Mesenchymal stem cell (in vitro differentiated cells and primary cell): ENCODE measurements around the gene TIAM2.

Experiments
- DNase-seq: peaks from one replicate; pipeline ENCODE4 v3.0.0-alpha.2; 2013
- H2AFZ ChIP-seq: one replicate; pipeline ENCODE4 v1.6.1; 2013; ENCODE audit warnings: low read depth, mild to moderate bottlenecking, control low read depth, inconsistent platforms, low read length, moderate library complexity
- H2AK5ac ChIP-seq: 2 replicates; pipeline ENCODE4 v1.6.1; 2013; ENCODE audit warnings: low read length, moderate library complexity, mild to moderate bottlenecking, inconsistent platforms; ENCODE audit not compliant: severe bottlenecking
- H2BK120ac ChIP-seq: one replicate; pipeline ENCODE4 v1.6.1; 2013; ENCODE audit warnings: low read depth, mild to moderate bottlenecking, inconsistent platforms, low read length, moderate library complexity
- H2BK12ac ChIP-seq, 2 experiments: one replicate each; pipeline ENCODE4 v1.6.1; 2013; ENCODE audit warnings: inconsistent platforms in 2 of 2, low read length in 2 of 2, mild to moderate bottlenecking in 2 of 2, moderate library complexity in 2 of 2, control low read depth in 1 of 2
- H2BK15ac ChIP-seq: one replicate; pipeline ENCODE4 v1.6.1; 2013; ENCODE audit warnings: mild to moderate bottlenecking, low read depth, inconsistent platforms; ENCODE audit not compliant: poor library complexity, severe bottlenecking
- H2BK5ac ChIP-seq: 2 replicates; pipeline ENCODE4 v1.6.1; 2013; ENCODE audit warnings: low read depth, mild to moderate bottlenecking, low read length, control low read depth, inconsistent platforms; ENCODE audit not compliant: poor library complexity, severe bottlenecking
- H3K14ac ChIP-seq, 2 experiments: one replicate each; pipeline ENCODE4 v1.6.1; 2013; ENCODE audit warnings: inconsistent platforms in 2 of 2, low read length in 2 of 2, control low read depth in 1 of 2, mild to moderate bottlenecking in 1 of 2, moderate library complexity in 1 of 2
- H3K18ac ChIP-seq, 2 experiments: one replicate each; pipeline ENCODE4 v1.6.1; 2013; ENCODE audit warnings: inconsistent platforms in 2 of 2, low read length in 2 of 2, control low read depth in 1 of 2, low read depth in 1 of 2, mild to moderate bottlenecking in 1 of 2
- H3K23ac ChIP-seq, 2 experiments: one replicate each; pipeline ENCODE4 v1.6.1; 2013; ENCODE audit warnings: inconsistent platforms in 2 of 2, low read length in 2 of 2, mild to moderate bottlenecking in 2 of 2, moderate library complexity in 2 of 2, control low read depth in 1 of 2
- H3K27ac ChIP-seq: 2 replicates; pipeline ENCODE4 v1.5.1; 2013; ENCODE audit warnings: mild to moderate bottlenecking, moderate library complexity, low read length, control low read depth, inconsistent platforms; ENCODE audit not compliant: poor library complexity, severe bottlenecking
- H3K27me3 ChIP-seq, 2 experiments: 2 replicates each; pipeline versions ENCODE4 v1.6.1 to v1.7.0; 2013; ENCODE audit warnings: low read length in 2 of 2, mild to moderate bottlenecking in 2 of 2, moderate library complexity in 2 of 2, control low read depth in 1 of 2, inconsistent platforms in 1 of 2; ENCODE audit not compliant: control insufficient read depth in 1 of 2, insufficient read depth in 1 of 2
- H3K36me3 ChIP-seq, 2 experiments: 2 replicates each; pipeline versions ENCODE4 v1.6.1 to v1.7.0; 2013; ENCODE audit warnings: low read length in 2 of 2, control low read depth in 1 of 2, inconsistent platforms in 1 of 2, low read depth in 1 of 2, mild to moderate bottlenecking in 1 of 2; ENCODE audit not compliant: insufficient read depth in 2 of 2, control insufficient read depth in 1 of 2
- H3K4ac ChIP-seq, 2 experiments: one replicate each; pipeline ENCODE4 v1.6.1; 2013; ENCODE audit warnings: inconsistent platforms in 2 of 2, low read length in 2 of 2, mild to moderate bottlenecking in 2 of 2, moderate library complexity in 2 of 2, control low read depth in 1 of 2, low read depth in 1 of 2
- H3K4me1 ChIP-seq: 2 replicates; pipeline ENCODE4 v1.6.1; 2013; ENCODE audit warnings: low read depth, low read length, control low read depth; ENCODE audit not compliant: control insufficient read depth, insufficient read depth
- H3K4me2 ChIP-seq: 2 replicates; pipeline ENCODE4 v1.6.1; 2013; ENCODE audit warnings: low read length, mild to moderate bottlenecking, inconsistent platforms; ENCODE audit not compliant: poor library complexity, severe bottlenecking
- H3K4me3 ChIP-seq, 2 experiments: 2 replicates each; pipeline versions ENCODE4 v1.5.1 to v1.7.0; 2013; ENCODE audit warnings: low read length in 2 of 2, mild to moderate bottlenecking in 2 of 2, control low read depth in 1 of 2, low read depth in 1 of 2; ENCODE audit not compliant: insufficient read depth in 1 of 2
- H3K79me1 ChIP-seq: replicated peaks from 2 replicates; pipeline ENCODE4 v1.6.1; 2013; ENCODE audit warnings: mild to moderate bottlenecking, control low read depth, low read length, inconsistent platforms; ENCODE audit not compliant: poor library complexity, severe bottlenecking
- H3K9ac ChIP-seq: 2 replicates; pipeline ENCODE4 v1.7.0; 2013; ENCODE audit warnings: mild to moderate bottlenecking, low read length, moderate library complexity
- H3K9me3 ChIP-seq: 2 replicates; pipeline ENCODE4 v1.7.0; 2013; ENCODE audit warnings: mild to moderate bottlenecking, low read length; ENCODE audit not compliant: control insufficient read depth
- H4K8ac ChIP-seq: one replicate; pipeline ENCODE4 v1.6.1; 2013; ENCODE audit warnings: inconsistent platforms, mild to moderate bottlenecking, low read length, moderate library complexity
- H4K91ac ChIP-seq: one replicate; pipeline ENCODE4 v1.6.1; 2013; ENCODE audit warnings: mild to moderate bottlenecking, low read length, inconsistent platforms
- WGBS: methylation state at CpG from one replicate; pipeline ENCODE4 v1.1.7; 2013; ENCODE audit warnings: mixed read lengths; 5-methylcytosine and 5-hydroxymethylcytosine counted together

TIAM2 gene

DNA sequence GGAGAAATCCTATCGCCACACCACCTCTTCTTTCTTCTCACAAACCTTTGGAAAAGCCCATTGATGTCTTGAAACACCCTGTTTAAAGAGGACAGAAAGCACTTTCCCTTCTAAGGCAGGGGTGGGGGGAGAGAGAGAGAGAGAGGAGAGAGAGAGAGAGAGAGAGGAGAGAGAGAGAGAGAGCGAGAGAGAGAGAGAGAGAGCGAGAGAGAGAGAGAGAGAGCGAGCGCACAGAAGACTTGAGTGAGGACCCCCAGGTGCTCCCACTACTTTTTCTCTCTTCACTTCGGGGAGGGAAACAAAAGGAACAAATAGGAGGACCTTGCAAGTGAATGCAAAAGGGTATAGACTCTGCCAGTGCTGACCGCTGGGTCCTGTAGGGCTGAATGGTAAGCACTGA, 52.4 kb downstream of the TIAM2 start:
- no peak overlapping the region for H4K91ac ChIP-seq
- 100% methylated on average over 2 of the region's 7 CpGs for WGBS

DNA sequence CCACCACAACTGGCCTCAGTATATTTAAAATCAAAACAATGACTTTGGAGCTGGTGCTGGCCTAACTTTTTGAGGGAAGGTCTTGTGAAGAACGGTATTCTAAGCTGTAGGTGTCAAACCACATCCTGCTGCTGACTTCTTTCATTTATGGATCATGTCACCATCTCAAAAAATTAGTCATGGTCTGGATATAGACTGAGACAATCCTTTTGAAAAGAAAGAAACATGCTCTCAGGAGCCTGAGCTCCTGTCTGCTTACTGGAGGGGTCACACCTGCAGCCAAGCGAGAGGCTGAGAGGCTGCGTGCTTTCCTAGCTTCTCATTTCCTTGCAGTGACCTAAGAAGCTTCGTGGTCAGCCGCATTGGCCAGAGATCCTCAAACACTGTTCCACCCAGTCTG, 55.2 kb downstream of the TIAM2 start:
- Histone ChIP-seq H2AFZ (no peak overlapping the region), H3K4ac (no peak overlapping the region), H3K27me3 (no peaks in the 10 kb centered on the region), H3K9me3 (no peaks in the 10 kb centered on the region), H3K14ac (no peak overlapping the region), H3K27ac (no peak overlapping the region), H3K79me1 (no peaks in the 10 kb centered on the region), H2BK12ac (no peak overlapping the region), H3K9ac (no peak overlapping the region), H2BK15ac (no peak overlapping the region), H3K23ac (no peak overlapping the region), H4K8ac (no peak overlapping the region), H3K36me3 (no peaks in the 10 kb centered on the region), H3K18ac (no peak overlapping the region), H2BK5ac (no peak overlapping the region), H3K4me1 (peaks cover 5% of the 10 kb centered on the region), H2AK5ac (no peak overlapping the region), H2BK120ac (no peak overlapping the region), H3K4me2 (no peak overlapping the region), H4K91ac (no peak overlapping the region), H3K4me3 (no peak overlapping the region)
- WGBS, result 83% methylated on average over 4 of the region's 5 CpGs
- peak; percentile 18 for DNase-seq

More for the DNA sequence above, 52.4 kb downstream of the TIAM2 start:
- Histone ChIP-seq H4K8ac (no peak overlapping the region), H3K27me3 (no peaks in the 10 kb centered on the region), H3K4me3 (no peak overlapping the region), H2BK120ac (no peak overlapping the region), H2AFZ (no peak overlapping the region), H3K9me3 (no peaks in the 10 kb centered on the region), H3K4me1 (peaks cover 5% of the 10 kb centered on the region), H3K36me3 (no peaks in the 10 kb centered on the region), H2AK5ac (no peak overlapping the region), H3K23ac (no peak overlapping the region), H2BK15ac (no peak overlapping the region), H2BK12ac (no peak overlapping the region), H3K4me2 (no peak overlapping the region), H3K14ac (no peak overlapping the region), H3K27ac (no peak overlapping the region), H3K79me1 (no peaks in the 10 kb centered on the region), H3K4ac (no peak overlapping the region), H3K9ac (no peak overlapping the region), H3K18ac (no peak overlapping the region), H2BK5ac (no peak overlapping the region)
- no peak for DNase-seq

DNA sequence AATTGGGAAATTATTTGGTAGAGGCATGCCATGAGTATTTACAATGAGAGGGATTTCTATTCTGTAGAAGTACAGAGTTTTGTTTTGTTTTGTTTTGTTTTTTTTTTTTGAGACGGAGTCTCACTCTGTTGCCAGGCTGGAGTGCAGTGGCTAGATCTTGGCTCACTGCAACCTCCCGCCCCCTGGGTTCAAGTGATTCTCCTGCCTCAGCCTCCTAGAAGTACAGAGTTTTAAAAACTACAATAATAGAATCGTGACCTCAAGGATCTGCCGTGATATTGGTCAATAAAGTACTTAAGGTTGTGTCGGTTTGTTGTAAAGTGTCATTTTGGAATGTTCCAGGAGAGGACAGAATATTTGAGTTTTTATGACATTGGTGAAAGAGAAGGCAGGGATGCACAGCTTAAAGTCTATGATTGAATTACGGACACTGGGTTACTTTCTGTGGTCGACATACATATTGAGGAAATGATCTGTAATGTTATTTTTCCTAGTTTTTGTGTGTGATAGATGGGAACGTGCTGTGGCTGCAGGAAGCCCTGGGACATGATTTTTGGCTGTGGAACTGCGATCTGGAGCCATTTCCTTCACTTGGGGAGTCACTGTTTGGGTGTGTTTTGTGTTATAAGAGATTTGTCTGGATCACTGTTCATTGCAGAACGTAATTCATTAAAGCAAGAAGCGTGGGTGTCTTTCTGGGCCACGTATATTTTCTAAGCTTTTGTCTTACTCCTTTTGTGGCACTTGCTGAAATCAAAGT, 59.6 kb downstream of the TIAM2 start:
- H2BK12ac ChIP-seq, result no peak overlapping the region
- no peak overlapping the region for H2AFZ ChIP-seq
- no peak overlapping the region for H4K8ac ChIP-seq
- H2BK15ac ChIP-seq, result no peak overlapping the region
- H4K91ac ChIP-seq, result no peak overlapping the region
- H3K4me1 ChIP-seq, result peaks cover 4% of the 10 kb centered on the region
- no peak overlapping the region for H2BK5ac ChIP-seq
- H3K4me2 ChIP-seq, result no peak overlapping the region
- H3K79me1 ChIP-seq, result no peaks in the 10 kb centered on the region
- WGBS, result 85% methylated on average over 12 of the region's 12 CpGs
- no peak overlapping the region for H3K18ac ChIP-seq
- H2BK120ac ChIP-seq, result no peak overlapping the region
- H3K9me3 ChIP-seq, result no peaks in the 10 kb centered on the region
- H3K27me3 ChIP-seq, result no peaks in the 10 kb centered on the region
- peak overlapping the region in 1 of 2 experiments; percentile 34 for H3K4me3 ChIP-seq
- no peak overlapping the region for H3K23ac ChIP-seq
- no peak overlapping the region for H2AK5ac ChIP-seq
- H3K4ac ChIP-seq, result no peak overlapping the region
- no peak overlapping the region for H3K14ac ChIP-seq
- no peaks in the 10 kb centered on the region for H3K36me3 ChIP-seq
- DNase-seq, result no peak
- H3K27ac ChIP-seq, result no peak overlapping the region
- H3K9ac ChIP-seq, result peak overlapping the region; percentile 66

DNA sequence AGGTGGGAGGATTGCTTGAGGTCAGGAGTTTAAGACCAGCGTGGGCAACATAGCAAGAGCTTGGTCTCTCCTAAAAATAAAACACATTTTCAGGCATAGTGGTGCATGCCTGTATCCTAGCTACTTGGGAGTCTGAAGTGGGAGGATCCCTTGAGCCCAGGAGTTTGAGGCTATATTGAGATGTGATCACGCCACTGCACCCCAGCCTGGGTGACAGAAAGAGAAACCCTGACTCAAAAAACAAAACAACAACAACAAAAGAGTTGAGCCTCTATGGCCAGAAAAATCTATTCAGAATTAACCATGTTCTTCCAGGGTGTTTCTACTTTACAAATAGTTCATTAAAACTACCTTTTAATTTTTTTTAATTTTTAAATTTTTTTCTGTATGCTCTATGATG, 60.6 kb downstream of the TIAM2 start:
- H3K4me3 ChIP-seq, result no peak overlapping the region
- no peaks in the 10 kb centered on the region for H3K36me3 ChIP-seq
- H3K18ac ChIP-seq, result no peak overlapping the region
- WGBS, result 100% methylated on average over 1 of the region's 2 CpGs
- no peak overlapping the region for H2BK120ac ChIP-seq
- H3K4ac ChIP-seq, result no peak overlapping the region
- no peak overlapping the region for H2BK15ac ChIP-seq
- H2BK5ac ChIP-seq, result no peak overlapping the region
- H2BK12ac ChIP-seq, result no peak overlapping the region
- H3K14ac ChIP-seq, result no peak overlapping the region
- H3K27ac ChIP-seq, result no peak overlapping the region
- H2AFZ ChIP-seq, result no peak overlapping the region
- H2AK5ac ChIP-seq, result no peak overlapping the region
- H3K27me3 ChIP-seq, result no peaks in the 10 kb centered on the region
- no peak overlapping the region for H4K91ac ChIP-seq
- H3K23ac ChIP-seq, result no peak overlapping the region
- no peak overlapping the region for H4K8ac ChIP-seq
- DNase-seq, result no peak
- H3K9ac ChIP-seq, result no peak overlapping the region
- H3K4me2 ChIP-seq, result no peak overlapping the region
- H3K4me1 ChIP-seq, result peaks cover 2% of the 10 kb centered on the region
- no peaks in the 10 kb centered on the region for H3K79me1 ChIP-seq
- H3K9me3 ChIP-seq, result no peaks in the 10 kb centered on the region
